PC-9 (cell line): ENCODE data around the gene PTPRM.

ENCODE experiments used
- CTCF ChIP-seq: fragments of 200-600 bp; sonication (generic); conservative IDR thresholded peaks from 2 replicates; pipeline ENCODE4 v1.6.1; 2017; ENCODE audit warnings: mixed run types, antibody characterized with exemption, mild to moderate bottlenecking, moderate library complexity
- EZH2 ChIP-seq: fragments of 200-600 bp; sonication (generic); IDR thresholded peaks from 2 replicates; pipeline ENCODE4 v1.8.0; 2017; ENCODE audit warnings: antibody characterized with exemption, low read depth

- TF ChIP-seq CTCF (no peak), EZH2 (no peak)
These were observed 5.1 kb upstream of the PTPRM start for GRCh38 chr18:7561909-7562460.
